Lower leg skin (tissue), 4 donors: ENCODE measurements around the gene UBC. TPM values are rescaled to one million over a fixed set of nuclear protein-coding genes. Genes with fewer than 3 reads are reported as not detected.

ENCODE experiments used
- DNase-seq, 2 donors: peaks; one replicate each; pipeline ENCODE4 v3.0.0-alpha.2; 2019; ENCODE audit warnings: low spot score in 2 of 2
- H3K4me3 ChIP-seq: fragments of 200-600 bp; sonication (generic); 2 replicates; pipeline ENCODE4 v1.5.1; 2017; ENCODE audit warnings: mild to moderate bottlenecking, low read depth; ENCODE audit not compliant: poor library complexity, severe bottlenecking
- POLR2A ChIP-seq, 2 donors: fragments of 450-650 bp; IDR thresholded peaks; one replicate each; pipeline ENCODE4 v1.6.1; 2016 to 2017; ENCODE audit warnings: antibody characterized with exemption in 2 of 2, mild to moderate bottlenecking in 1 of 2, moderate library complexity in 1 of 2
- WGBS, 2 donors: methylation state at CpG; one replicate each; pipeline ENCODE4 v1.1.5; 2018; 5-methylcytosine and 5-hydroxymethylcytosine counted together
- intact Hi-C: fragments of 100-400 bp; cut with DNase I; formaldehyde crosslinking; loops from one replicate; pipeline ENCODE4 v1.15.0; 2023; ENCODE audit warnings: low total_unique reads
- total RNA-seq, 4 donors: library from RNA; depleted of rRNA; stranded (reverse); fragments of >200 nt; gene quantifications; one replicate each; pipeline ENCODE4 v1.1.0, GENCODE V29; 2016
- TF ChIP-seq, protein P1 (sequence below), 3 donors: fragments of 450-650 bp; IDR thresholded peaks; one replicate each; pipeline ENCODE4 v1.5.1; 2016; ENCODE audit warnings: antibody characterized with exemption in 3 of 3, mild to moderate bottlenecking in 3 of 3, moderate library complexity in 2 of 3

UBC gene
- total RNA-seq, 4 donors from 2014 or later, result 1,350 to 1,636 (median 1,452) TPM

DNA sequence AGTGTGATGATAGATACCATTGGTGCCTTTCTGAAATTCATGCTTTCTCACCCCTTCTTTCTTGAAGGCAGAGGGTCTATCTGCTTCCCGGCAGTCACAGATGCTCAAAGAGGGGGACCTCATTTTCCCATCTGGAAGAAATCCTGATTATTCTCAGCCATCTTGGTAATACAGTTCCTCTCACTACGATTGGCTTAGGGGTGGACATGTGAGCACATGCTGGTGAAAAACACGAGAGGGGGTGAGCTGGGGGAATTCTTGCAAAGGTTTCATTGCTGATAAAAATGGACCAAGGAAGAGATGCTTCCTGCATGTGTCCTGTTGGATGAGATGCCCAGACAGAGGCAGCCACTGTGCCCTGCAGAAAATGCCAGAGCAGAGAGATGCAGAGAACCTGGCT, 37.0 kb downstream of the UBC start:
- TF ChIP-seq, protein P1, sequence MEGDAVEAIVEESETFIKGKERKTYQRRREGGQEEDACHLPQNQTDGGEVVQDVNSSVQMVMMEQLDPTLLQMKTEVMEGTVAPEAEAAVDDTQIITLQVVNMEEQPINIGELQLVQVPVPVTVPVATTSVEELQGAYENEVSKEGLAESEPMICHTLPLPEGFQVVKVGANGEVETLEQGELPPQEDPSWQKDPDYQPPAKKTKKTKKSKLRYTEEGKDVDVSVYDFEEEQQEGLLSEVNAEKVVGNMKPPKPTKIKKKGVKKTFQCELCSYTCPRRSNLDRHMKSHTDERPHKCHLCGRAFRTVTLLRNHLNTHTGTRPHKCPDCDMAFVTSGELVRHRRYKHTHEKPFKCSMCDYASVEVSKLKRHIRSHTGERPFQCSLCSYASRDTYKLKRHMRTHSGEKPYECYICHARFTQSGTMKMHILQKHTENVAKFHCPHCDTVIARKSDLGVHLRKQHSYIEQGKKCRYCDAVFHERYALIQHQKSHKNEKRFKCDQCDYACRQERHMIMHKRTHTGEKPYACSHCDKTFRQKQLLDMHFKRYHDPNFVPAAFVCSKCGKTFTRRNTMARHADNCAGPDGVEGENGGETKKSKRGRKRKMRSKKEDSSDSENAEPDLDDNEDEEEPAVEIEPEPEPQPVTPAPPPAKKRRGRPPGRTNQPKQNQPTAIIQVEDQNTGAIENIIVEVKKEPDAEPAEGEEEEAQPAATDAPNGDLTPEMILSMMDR (IDR thresholded peaks at IDR 0.05), result no peak
- TF ChIP-seq POLR2A (IDR thresholded peaks at IDR 0.05), result no peak
- H3K4me3 ChIP-seq, result no peak overlapping the region
- WGBS, 2 donors, result 53 to 63% methylated on average over 3 of the region's 3 CpGs
- intact Hi-C loops, result no loop called here
- DNase-seq, result no peak

DNA sequence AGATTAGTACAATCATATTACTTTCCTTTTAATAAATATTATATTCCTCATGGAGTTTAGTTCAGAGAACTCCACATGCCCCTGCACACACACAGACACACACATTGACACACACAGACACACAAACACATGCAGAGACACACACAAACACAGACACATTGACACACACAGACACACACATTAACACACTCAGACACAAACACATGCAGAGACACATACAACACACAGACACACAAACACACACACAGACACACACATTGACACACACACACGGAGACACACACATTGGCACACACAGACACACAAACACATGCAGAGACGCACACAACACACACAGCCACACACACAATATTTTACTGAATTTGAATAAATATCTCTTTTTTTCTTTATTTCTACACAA, 38.3 kb downstream of the UBC start:
- intact Hi-C loops, result no loop called here
- WGBS, 2 donors, result 89 to 92% methylated on average over 2 of the region's 2 CpGs
- no peak for DNase-seq
- TF ChIP-seq, protein P1 (IDR thresholded peaks at IDR 0.05), result peak in 1 of 3 donors; percentile 52
- TF ChIP-seq POLR2A (IDR thresholded peaks at IDR 0.05), result no peak
- H3K4me3 ChIP-seq, result no peak overlapping the region

DNA sequence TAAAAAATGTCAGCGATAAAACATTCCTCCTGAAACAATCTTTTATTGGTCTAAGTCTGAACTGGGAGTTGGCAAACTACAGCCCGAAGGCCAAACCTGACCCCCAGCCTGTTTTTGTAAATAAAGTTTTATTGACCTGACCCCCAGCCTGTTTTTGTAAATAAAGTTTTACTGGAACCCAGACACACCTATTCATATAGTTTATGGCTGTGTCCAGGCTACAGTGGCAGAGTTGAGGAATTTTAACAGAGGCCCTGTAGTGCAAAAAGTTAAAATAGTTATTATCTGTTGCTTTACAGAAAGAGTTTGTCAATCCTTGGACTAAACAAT, 38.7 kb downstream of the UBC start:
- TF ChIP-seq, protein P1 (IDR thresholded peaks at IDR 0.05), result no peak
- TF ChIP-seq POLR2A (IDR thresholded peaks at IDR 0.05), result no peak
- WGBS, 2 donors, result 87 to 88% methylated on average over 2 of the region's 2 CpGs
- no peak overlapping the region for H3K4me3 ChIP-seq
- no peak for DNase-seq
- intact Hi-C loops, result no loop called here

DNA sequence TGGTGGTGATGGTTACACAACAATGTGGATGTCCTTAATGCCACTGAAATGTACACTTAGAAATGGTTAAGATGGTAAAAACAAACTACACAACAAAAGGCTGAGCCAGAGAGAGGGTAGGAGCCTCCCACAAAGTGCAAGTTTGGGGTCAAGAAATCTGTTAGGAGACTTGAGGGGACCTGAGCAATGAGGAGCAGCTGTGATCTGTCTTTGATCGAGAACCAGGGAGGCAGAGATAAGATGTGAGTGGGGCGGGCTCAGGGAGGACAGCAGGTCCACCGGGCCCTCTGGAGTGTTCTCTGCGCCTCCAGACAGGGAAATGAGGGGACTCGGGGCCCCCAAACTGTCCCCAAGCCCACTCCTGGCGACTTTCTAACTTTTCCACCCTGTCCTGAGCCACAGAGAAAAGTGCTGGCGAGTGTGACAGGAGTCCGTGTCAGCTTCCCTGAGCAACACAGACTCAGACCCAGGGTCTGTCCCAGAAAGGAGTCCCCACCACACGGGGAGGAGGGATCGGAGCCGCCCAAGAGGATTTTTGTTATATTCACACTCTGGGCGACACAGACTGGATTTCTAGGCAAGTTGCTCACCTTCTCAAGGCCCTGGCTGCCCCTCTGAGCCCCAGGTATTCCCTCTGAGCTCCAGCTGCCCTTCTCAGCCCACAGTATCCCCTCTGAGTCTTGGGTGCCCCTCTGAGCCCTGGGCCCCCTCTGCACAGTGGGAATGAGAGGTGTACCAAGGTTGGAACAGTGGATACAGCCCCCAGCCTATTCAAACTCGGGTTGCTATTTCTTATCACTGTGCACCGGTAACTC, 39.3 kb downstream of the UBC start:
- no peak for TF ChIP-seq POLR2A (IDR thresholded peaks at IDR 0.05)
- TF ChIP-seq, protein P1 (IDR thresholded peaks at IDR 0.05), result no peak
- no peak for DNase-seq
- 77% methylated on average over 12 to 14 of the region's 14 CpGs for WGBS, 2 donors
- intact Hi-C loops, result no loop called here
- H3K4me3 ChIP-seq, result no peak overlapping the region

DNA sequence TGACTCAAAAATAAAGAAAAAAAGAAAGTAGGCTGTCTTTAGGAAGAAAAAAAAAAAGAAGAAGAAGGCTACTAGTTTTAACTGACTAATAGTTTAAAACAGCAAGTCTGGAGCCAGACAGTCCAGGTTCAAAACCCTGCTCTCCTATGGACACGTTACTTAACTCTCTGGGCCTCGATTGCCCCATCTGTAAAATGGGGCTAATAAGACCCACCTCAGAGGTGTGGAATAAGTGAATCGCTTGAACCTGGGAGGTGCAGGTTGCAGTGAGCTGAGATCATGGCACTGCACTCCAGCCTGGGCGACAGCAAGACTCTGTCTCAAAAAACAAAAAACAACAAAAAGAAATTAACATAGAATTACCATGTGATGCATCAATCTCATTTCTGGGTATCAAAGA, 40.3 kb downstream of the UBC start:
- intact Hi-C loops, result no loop called here
- TF ChIP-seq, protein P1 (IDR thresholded peaks at IDR 0.05), result no peak
- TF ChIP-seq POLR2A (IDR thresholded peaks at IDR 0.05), result no peak
- 89 to 91% methylated on average over 4 of the region's 4 CpGs for WGBS, 2 donors
- no peak overlapping the region for H3K4me3 ChIP-seq
- DNase-seq, result no peak
